DOHH2 (cell line): ENCODE results near the gene AMHR2.

Source experiments
- H3F3A ChIP-seq: fragments of 200-600 bp; sonication (generic), shearing (Covaris generic); 2 replicates; pipeline ENCODE4 v1.6.0; 2016; ENCODE audit warnings: antibody characterized with exemption, mild to moderate bottlenecking; ENCODE audit not compliant: control insufficient read depth, insufficient read depth
- H3K27ac ChIP-seq: fragments of 200-600 bp; sonication (generic); 2 replicates; pipeline ENCODE4 v1.5.1; 2014; ENCODE audit warnings: low read depth, mild to moderate bottlenecking, low read length, moderate library complexity
- H3K27me3 ChIP-seq: fragments of 200-600 bp; sonication (generic); 2 replicates; pipeline ENCODE4 v1.6.1; 2014; ENCODE audit warnings: mild to moderate bottlenecking, low read length, mixed read lengths; ENCODE audit not compliant: control insufficient read depth
- H3K36me3 ChIP-seq: fragments of 200-600 bp; sonication (generic); 2 replicates; pipeline ENCODE4 v1.6.1; 2014; ENCODE audit warnings: mild to moderate bottlenecking, low read length, moderate library complexity, mixed read lengths; ENCODE audit not compliant: control insufficient read depth
- H3K4me1 ChIP-seq: fragments of 200-600 bp; sonication (generic); 2 replicates; pipeline ENCODE4 v1.6.1; 2014; ENCODE audit warnings: mild to moderate bottlenecking, low read length, mixed read lengths; ENCODE audit not compliant: control insufficient read depth
- H3K4me2 ChIP-seq: fragments of 200-600 bp; sonication (generic); 2 replicates; pipeline ENCODE4 v1.6.0; 2014; ENCODE audit warnings: mild to moderate bottlenecking, low read length, moderate library complexity
- H3K4me3 ChIP-seq: fragments of 200-600 bp; sonication (generic); 2 replicates; pipeline ENCODE4 v1.5.1; 2014; ENCODE audit warnings: mild to moderate bottlenecking, low read length, mixed read lengths
- H3K79me2 ChIP-seq: fragments of 200-600 bp; sonication (generic); 2 replicates; pipeline ENCODE4 v1.6.1; 2014; ENCODE audit warnings: mild to moderate bottlenecking, low read length, mixed read lengths; ENCODE audit not compliant: control insufficient read depth
- H3K9me2 ChIP-seq: fragments of 200-600 bp; sonication (generic); replicated peaks from 2 replicates; pipeline ENCODE4 v1.6.1; 2014; ENCODE audit warnings: mild to moderate bottlenecking, low read length, mixed read lengths; ENCODE audit not compliant: control insufficient read depth
- H3K9me3 ChIP-seq: fragments of 200-600 bp; sonication (generic); 2 replicates; pipeline ENCODE4 v1.6.1; 2014; ENCODE audit warnings: antibody characterized with exemption, low read length, mixed read lengths; ENCODE audit not compliant: control insufficient read depth, insufficient read depth
- H4K20me1 ChIP-seq: fragments of 200-600 bp; sonication (generic); 2 replicates; pipeline ENCODE4 v1.6.0; 2014; ENCODE audit warnings: low read depth, mild to moderate bottlenecking, antibody characterized with exemption, low read length, moderate library complexity; ENCODE audit not compliant: control insufficient read depth, insufficient read depth
- EZH2phosphoT487 ChIP-seq: fragments of 200-600 bp; sonication (generic); IDR thresholded peaks from 2 replicates; pipeline ENCODE4 v1.6.1; 2017; ENCODE audit warnings: borderline replicate concordance, mild to moderate bottlenecking, antibody characterized with exemption, low read length, moderate library complexity, mixed read lengths
- TF ChIP-seq, protein P1 (sequence below): fragments of 200-600 bp; sonication (generic); IDR thresholded peaks from one replicate; pipeline ENCODE4 v1.5.1; 2014; ENCODE audit warnings: antibody characterized with exemption, mild to moderate bottlenecking, low read depth, low read length; ENCODE audit not compliant: poor library complexity, severe bottlenecking

The AMHR2 gene

DNA sequence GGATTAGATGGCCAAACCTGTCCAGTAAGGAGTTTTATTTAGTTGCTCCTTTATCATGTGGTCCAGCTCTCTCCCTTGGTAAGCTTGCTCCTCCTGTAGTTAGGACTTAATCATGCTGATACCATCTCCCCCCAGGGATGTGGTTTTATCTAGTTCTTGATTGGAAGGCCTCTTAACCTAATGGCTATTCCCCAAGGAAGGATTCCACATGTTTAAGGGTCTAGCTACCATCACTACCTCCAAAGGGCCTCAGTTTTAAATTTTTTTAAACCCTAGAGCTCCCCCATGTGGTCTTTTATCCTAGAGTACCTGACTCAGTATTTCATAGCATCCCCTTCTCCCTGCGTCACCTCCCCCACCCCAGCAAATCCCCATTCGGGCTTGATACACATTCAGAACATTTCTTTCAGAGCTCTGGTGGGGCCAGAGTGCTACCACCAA, 53.1 kb downstream of the AMHR2 start:
- Histone ChIP-seq H3K9me2 (no peaks in the 10 kb centered on the region), H3K4me2 (no peak overlapping the region), H3F3A (peaks cover 83% of the 10 kb centered on the region), H3K36me3 (peaks cover 95% of the 10 kb centered on the region), H3K27me3 (no peaks in the 10 kb centered on the region), H3K9me3 (no peaks in the 10 kb centered on the region), H3K4me1 (no peaks in the 10 kb centered on the region), H4K20me1 (peaks cover 16% of the 10 kb centered on the region), H3K27ac (no peak overlapping the region), H3K4me3 (no peak overlapping the region), H3K79me2 (peaks cover 55% of the 10 kb centered on the region)
- TF ChIP-seq EZH2phosphoT487, result no peak
- TF ChIP-seq, protein P1, sequence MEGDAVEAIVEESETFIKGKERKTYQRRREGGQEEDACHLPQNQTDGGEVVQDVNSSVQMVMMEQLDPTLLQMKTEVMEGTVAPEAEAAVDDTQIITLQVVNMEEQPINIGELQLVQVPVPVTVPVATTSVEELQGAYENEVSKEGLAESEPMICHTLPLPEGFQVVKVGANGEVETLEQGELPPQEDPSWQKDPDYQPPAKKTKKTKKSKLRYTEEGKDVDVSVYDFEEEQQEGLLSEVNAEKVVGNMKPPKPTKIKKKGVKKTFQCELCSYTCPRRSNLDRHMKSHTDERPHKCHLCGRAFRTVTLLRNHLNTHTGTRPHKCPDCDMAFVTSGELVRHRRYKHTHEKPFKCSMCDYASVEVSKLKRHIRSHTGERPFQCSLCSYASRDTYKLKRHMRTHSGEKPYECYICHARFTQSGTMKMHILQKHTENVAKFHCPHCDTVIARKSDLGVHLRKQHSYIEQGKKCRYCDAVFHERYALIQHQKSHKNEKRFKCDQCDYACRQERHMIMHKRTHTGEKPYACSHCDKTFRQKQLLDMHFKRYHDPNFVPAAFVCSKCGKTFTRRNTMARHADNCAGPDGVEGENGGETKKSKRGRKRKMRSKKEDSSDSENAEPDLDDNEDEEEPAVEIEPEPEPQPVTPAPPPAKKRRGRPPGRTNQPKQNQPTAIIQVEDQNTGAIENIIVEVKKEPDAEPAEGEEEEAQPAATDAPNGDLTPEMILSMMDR, result no peak

DNA sequence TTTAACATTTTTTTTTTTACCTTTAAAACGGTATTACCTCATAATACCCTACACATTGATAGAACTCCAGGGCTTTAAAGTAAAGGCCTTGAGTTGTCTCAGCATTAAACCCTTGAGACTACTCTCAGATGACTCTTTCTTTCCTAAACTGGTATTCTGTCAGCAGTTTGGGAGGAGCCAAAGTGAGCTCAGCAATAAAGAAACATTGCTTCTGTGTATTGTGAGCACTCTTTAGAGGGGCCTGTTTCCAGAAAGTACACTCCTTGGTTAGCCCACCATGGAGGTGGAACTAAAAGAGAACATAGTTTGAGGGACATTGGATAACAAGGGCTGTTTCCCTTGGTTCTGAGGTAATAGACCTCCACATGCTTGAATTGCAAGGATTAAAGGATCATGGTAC, 55.2 kb downstream of the AMHR2 start:
- Histone ChIP-seq H3K79me2 (peaks cover 36% of the 10 kb centered on the region), H3K27me3 (no peaks in the 10 kb centered on the region), H3K9me3 (no peaks in the 10 kb centered on the region), H3K27ac (no peak overlapping the region), H4K20me1 (peaks cover 23% of the 10 kb centered on the region), H3K4me1 (no peaks in the 10 kb centered on the region), H3F3A (peaks cover 78% of the 10 kb centered on the region), H3K4me2 (no peak overlapping the region), H3K9me2 (no peaks in the 10 kb centered on the region), H3K36me3 (peaks cover 95% of the 10 kb centered on the region), H3K4me3 (no peak overlapping the region)
- no peak for TF ChIP-seq EZH2phosphoT487
- TF ChIP-seq, protein P1, result no peak

DNA sequence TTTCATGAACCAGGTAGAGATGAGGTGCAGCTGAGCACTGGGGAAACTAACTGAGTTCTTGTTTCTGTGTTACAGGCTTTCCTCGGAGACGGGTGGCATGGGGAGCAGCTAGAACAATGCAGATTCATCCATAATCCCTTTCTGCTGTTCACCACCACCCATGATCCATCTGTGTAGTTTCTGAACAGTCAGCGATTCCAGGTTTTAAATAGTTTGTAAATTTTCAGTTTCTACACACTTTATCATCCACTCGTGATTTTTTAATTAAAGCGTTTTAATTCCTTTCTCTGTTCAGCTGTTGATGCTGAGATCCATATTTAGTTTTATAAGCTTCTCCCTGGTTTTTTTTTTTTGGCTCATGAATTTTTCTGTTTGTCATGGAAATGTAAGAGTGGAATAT, 55.7 kb downstream of the AMHR2 start:
- Histone ChIP-seq H3K4me2 (no peak overlapping the region), H4K20me1 (peaks cover 26% of the 10 kb centered on the region), H3K4me3 (no peak overlapping the region), H3K27me3 (no peaks in the 10 kb centered on the region), H3F3A (peaks cover 78% of the 10 kb centered on the region), H3K9me3 (no peaks in the 10 kb centered on the region), H3K9me2 (no peaks in the 10 kb centered on the region), H3K27ac (no peak overlapping the region), H3K4me1 (no peaks in the 10 kb centered on the region), H3K36me3 (peaks cover 95% of the 10 kb centered on the region), H3K79me2 (peaks cover 32% of the 10 kb centered on the region)
- no peak for TF ChIP-seq EZH2phosphoT487
- TF ChIP-seq, protein P1, result no peak
